ENCODE results near the gene CALN1. TPM values are rescaled to one million over a fixed set of nuclear protein-coding genes. Genes with fewer than 3 reads are reported as not detected.

The CALN1 gene
- total and polyA plus RNA-seq, 4 donors, result 0.14 to 0.84 (median 0.24) TPM

- no peaks in the 10 kb centered on the region for H3K9me3 ChIP-seq (ENCODE audit: control insufficient read depth in 4 of 4, low read length in 3 of 4)
- no peak overlapping the region for H3K27ac ChIP-seq (ENCODE audit: low read depth in 1 of 2, low read length in 2 of 2)
- DNase-seq (ENCODE audit: low spot score), result no peak
- H3K4me1 ChIP-seq (ENCODE audit: control insufficient read depth in 4 of 4, insufficient read depth in 4 of 4, low read length in 3 of 4), result no peaks in the 10 kb centered on the region
- H3K27me3 ChIP-seq (ENCODE audit: control insufficient read depth in 4 of 4, insufficient read depth in 4 of 4, low read length in 3 of 4), result no peaks in the 10 kb centered on the region
- TF ChIP-seq JUND (IDR thresholded peaks at IDR 0.05), result no peak
- TF ChIP-seq, protein P1, sequence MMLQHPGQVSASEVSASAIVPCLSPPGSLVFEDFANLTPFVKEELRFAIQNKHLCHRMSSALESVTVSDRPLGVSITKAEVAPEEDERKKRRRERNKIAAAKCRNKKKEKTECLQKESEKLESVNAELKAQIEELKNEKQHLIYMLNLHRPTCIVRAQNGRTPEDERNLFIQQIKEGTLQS (IDR thresholded peaks at IDR 0.05), result no peak
- H3K4me3 ChIP-seq (ENCODE audit: low read depth in 1 of 3, low read length in 3 of 3), result no peak overlapping the region
- no peaks in the 10 kb centered on the region for H3K36me3 ChIP-seq (ENCODE audit: control insufficient read depth in 4 of 4, insufficient read depth in 3 of 4, low read depth in 1 of 4, low read length in 3 of 4)
- no peak overlapping the region for H3K9ac ChIP-seq (ENCODE audit: low read depth in 1 of 2, low read length in 2 of 2)
Observed at GRCh38 chr7:72437610-72438009, 25.5 kb upstream of the CALN1 start.

- WGBS, result 81% methylated on average over 2 of the region's 2 CpGs
- no peak for TF ChIP-seq REST (IDR thresholded peaks at IDR 0.05)
- TF ChIP-seq JUND (IDR thresholded peaks at IDR 0.05), result no peak
- no peak for TF ChIP-seq NR2F2 (IDR thresholded peaks at IDR 0.05)
- TF ChIP-seq HNF4A (conservative IDR thresholded peaks at IDR 0.05), result no peak
- no peak for TF ChIP-seq MAX (IDR thresholded peaks at IDR 0.05)
- TF ChIP-seq HNF4G (IDR thresholded peaks at IDR 0.05), result no peak
- TF ChIP-seq FOXA1 (IDR thresholded peaks at IDR 0.05), result no peak
- Histone ChIP-seq H3K4me3 (ENCODE audit: low read depth in 1 of 3, low read length in 3 of 3) (no peak overlapping the region), H3K9ac (ENCODE audit: low read depth in 1 of 2, low read length in 2 of 2) (no peak overlapping the region), H3K4me1 (ENCODE audit: control insufficient read depth in 4 of 4, insufficient read depth in 4 of 4, low read length in 3 of 4) (no peaks in the 10 kb centered on the region), H3K9me3 (ENCODE audit: control insufficient read depth in 4 of 4, low read length in 3 of 4) (no peaks in the 10 kb centered on the region), H3K27me3 (ENCODE audit: control insufficient read depth in 4 of 4, insufficient read depth in 4 of 4, low read length in 3 of 4) (no peaks in the 10 kb centered on the region), H3K36me3 (ENCODE audit: control insufficient read depth in 4 of 4, insufficient read depth in 3 of 4, low read depth in 1 of 4, low read length in 3 of 4) (no peaks in the 10 kb centered on the region), H3K27ac (ENCODE audit: low read depth in 1 of 2, low read length in 2 of 2) (no peak overlapping the region)
- DNase-seq (ENCODE audit: low spot score), result no peak
Observed at GRCh38 chr7:72437061-72437585, 25.0 kb upstream of the CALN1 start.

GRCh38 chr7:72435925-72436480 is 23.9 kb upstream of the CALN1 start:
- 60% methylated on average over 5 of the region's 5 CpGs for WGBS
- no peak overlapping the region for H3K4me3 ChIP-seq (ENCODE audit: low read depth in 1 of 3, low read length in 3 of 3)
- no peaks in the 10 kb centered on the region for H3K4me1 ChIP-seq (ENCODE audit: control insufficient read depth in 4 of 4, insufficient read depth in 4 of 4, low read length in 3 of 4)
- no peaks in the 10 kb centered on the region for H3K9me3 ChIP-seq (ENCODE audit: control insufficient read depth in 4 of 4, low read length in 3 of 4)
- H3K27ac ChIP-seq (ENCODE audit: low read depth in 1 of 2, low read length in 2 of 2), result no peak overlapping the region
- TF ChIP-seq, protein P2, sequence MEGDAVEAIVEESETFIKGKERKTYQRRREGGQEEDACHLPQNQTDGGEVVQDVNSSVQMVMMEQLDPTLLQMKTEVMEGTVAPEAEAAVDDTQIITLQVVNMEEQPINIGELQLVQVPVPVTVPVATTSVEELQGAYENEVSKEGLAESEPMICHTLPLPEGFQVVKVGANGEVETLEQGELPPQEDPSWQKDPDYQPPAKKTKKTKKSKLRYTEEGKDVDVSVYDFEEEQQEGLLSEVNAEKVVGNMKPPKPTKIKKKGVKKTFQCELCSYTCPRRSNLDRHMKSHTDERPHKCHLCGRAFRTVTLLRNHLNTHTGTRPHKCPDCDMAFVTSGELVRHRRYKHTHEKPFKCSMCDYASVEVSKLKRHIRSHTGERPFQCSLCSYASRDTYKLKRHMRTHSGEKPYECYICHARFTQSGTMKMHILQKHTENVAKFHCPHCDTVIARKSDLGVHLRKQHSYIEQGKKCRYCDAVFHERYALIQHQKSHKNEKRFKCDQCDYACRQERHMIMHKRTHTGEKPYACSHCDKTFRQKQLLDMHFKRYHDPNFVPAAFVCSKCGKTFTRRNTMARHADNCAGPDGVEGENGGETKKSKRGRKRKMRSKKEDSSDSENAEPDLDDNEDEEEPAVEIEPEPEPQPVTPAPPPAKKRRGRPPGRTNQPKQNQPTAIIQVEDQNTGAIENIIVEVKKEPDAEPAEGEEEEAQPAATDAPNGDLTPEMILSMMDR (IDR thresholded peaks at IDR 0.05; ENCODE audit: low read depth, low read length, missing input control), result no peak
- no peak overlapping the region for H3K9ac ChIP-seq (ENCODE audit: low read depth in 1 of 2, low read length in 2 of 2)
- no peaks in the 10 kb centered on the region for H3K36me3 ChIP-seq (ENCODE audit: control insufficient read depth in 4 of 4, insufficient read depth in 3 of 4, low read depth in 1 of 4, low read length in 3 of 4)
- DNase-seq (ENCODE audit: low spot score), result no peak
- H3K27me3 ChIP-seq (ENCODE audit: control insufficient read depth in 4 of 4, insufficient read depth in 4 of 4, low read length in 3 of 4), result no peaks in the 10 kb centered on the region

Measured in liver (tissue), 9 donors.